Stimulated activated CD4-positive, alpha-beta T cell treated with anti-CD3 and anti-CD28 coated beads, TNF-alpha, amount 100 ng/mL, for 4 hours (primary cell): Measurements from ENCODE around the gene MTR.
A peak's percentile ranks its signal among the peaks of the same experiment; 100 is the strongest.

Experiments
- DNase-seq, 3 experiments: peaks; one replicate each; pipeline ENCODE4 v3.0.0-alpha.2; 2020; ENCODE audit warnings: low read depth in 3 of 3

MTR gene

GRCh38 chr1:236795035-236795756 lies at the start of gene MTR:
Gene MTR, plus strand, starts transcription at chr1:236795292. Its CDS starts 412 bp downstream, at chr1:236795704.
- peak; percentile 93 for DNase-seq

DNA sequence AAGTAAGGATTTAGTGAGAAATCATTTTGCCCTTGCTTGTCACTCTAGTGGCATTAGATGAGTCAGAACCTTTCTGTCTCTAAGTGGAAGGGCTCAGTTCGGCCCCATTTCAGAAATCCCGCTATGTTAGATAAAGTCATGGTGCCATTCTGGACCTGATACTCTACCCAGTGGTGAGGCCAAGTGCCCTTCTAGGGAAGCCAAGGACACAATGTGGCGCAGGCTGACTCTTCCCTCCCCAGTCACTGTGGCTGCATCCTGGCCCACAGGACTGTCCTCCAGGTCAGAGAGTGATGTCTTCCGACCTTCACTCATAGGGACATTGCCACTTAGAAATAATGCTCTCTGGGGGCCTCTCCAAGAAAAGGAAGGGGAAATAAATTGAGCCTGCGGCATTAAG lies 48.3 kb upstream of the MTR start:
- DNase-seq: no peak

GRCh38 chr1:236747311-236747985 lies 47.6 kb upstream of the MTR start:
- DNase-seq: no peak

- no peak for DNase-seq
These were observed 46.7 kb upstream of the MTR start for GRCh38 chr1:236748268-236748870.

GRCh38 chr1:236750928-236751327 lies 44.2 kb upstream of the MTR start:
- no peak for DNase-seq

DNA sequence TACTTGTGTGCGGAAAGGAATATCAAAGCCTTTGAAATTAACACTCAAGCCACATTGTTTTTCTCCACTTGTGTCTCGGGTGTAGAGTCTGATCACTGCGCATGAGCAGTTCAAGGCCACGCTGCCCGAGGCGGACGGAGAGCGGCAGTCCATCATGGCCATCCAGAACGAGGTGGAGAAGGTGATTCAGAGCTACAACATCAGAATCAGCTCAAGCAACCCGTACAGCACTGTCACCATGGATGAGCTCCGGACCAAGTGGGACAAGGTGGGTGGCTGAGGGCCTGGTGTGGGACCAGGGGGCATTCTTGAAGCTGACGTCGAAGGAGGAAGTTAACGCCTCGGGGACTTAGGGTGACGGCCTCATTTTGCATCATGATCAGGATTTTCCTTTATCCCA lies 43.7 kb upstream of the MTR start:
- DNase-seq: no peak

GRCh38 chr1:236751935-236752334 lies 43.2 kb upstream of the MTR start:
- no peak for DNase-seq

- DNase-seq: no peak
These were observed 41.6 kb upstream of the MTR start for GRCh38 chr1:236753516-236753915.

- no peak for DNase-seq
These were observed 41.1 kb upstream of the MTR start for GRCh38 chr1:236753964-236754363.

GRCh38 chr1:236754525-236755210 lies 40.4 kb upstream of the MTR start:
- no peak for DNase-seq

DNA sequence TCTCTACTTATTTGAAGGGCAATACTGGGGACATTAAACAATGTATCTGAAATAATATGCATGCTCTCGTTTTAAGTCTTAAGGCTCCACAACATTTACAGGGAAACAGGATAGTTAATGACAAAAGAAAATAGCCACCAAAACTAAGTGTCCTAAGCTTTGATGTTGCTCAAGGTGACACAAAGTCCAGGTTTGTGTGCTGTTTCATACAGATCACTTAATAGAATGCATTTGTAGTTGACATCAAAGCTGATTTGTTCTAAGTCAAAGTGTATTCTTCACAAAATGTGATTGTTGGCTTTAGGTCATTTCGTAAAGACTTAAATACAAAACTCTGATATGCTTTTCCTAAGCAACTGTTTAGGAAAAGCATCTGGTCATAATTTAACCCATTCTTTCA lies 37.5 kb upstream of the MTR start:
- no peak for DNase-seq

DNA sequence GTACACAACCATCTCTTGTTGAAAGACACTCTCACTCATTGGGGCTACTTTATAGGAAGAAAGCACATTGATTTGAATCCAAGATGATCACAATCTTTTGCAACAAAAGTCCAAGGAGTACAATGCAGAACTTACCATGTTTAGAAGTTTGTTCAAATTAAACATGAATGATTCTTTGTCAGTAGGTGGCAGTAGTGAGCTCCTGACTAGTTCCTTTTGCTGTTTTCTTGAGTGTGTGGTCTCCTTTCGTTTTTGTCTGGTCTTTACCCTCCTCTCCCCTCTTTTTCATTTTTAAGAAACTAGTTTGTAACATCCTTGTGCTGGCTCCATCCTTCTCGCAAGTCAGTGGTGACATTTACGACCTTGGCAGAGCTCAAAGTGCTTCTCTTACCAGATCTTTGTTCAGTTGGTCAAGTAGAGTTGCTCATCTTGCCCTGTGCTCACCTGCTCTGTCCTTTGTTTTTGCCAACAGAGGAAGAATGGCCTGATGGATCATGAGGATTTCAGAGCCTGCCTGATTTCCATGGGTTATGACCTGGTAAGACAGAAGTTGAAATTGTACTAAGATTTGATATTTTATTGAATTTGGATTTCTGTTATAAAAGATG lies 35.7 kb upstream of the MTR start:
- DNase-seq: no peak

GRCh38 chr1:236760480-236760879 lies 34.6 kb upstream of the MTR start:
- DNase-seq: no peak

DNA sequence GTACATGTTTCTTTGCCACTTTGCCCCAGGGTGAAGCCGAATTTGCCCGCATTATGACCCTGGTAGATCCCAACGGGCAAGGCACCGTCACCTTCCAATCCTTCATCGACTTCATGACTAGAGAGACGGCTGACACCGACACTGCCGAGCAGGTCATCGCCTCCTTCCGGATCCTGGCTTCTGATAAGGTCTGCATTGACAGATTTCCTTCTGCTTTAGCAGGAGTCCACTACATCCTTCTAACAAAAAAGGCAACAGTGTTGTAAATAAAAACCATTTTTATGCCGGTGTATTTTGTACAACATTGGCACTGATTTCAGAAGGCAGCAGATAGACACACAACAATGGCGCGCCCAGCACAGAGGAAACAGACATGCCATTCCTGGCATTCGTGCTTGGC lies 34.1 kb upstream of the MTR start:
- no peak for DNase-seq

GRCh38 chr1:236761397-236762132 lies 33.5 kb upstream of the MTR start:
- DNase-seq: no peak

GRCh38 chr1:236762410-236762809 lies 32.7 kb upstream of the MTR start:
- DNase-seq: no peak

DNA sequence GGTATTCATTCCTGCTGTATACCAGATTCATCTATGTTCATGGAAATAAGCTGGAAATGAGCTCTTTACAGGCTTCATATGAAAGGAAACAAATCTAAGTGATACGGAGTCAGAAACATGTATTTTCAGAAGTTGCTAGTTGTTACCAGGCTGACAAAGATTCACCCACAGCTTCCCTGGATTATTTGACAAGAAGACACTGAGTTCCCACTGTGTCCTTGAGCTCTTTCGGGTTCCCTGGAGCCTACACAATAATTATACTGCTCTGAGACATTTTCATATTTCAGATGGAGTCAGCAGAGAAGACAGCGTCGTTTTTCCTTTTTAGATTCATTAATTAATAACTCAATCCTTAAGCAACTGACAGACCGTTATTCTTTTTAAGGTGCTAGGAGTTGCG lies 29.3 kb upstream of the MTR start:
- no peak for DNase-seq

DNA sequence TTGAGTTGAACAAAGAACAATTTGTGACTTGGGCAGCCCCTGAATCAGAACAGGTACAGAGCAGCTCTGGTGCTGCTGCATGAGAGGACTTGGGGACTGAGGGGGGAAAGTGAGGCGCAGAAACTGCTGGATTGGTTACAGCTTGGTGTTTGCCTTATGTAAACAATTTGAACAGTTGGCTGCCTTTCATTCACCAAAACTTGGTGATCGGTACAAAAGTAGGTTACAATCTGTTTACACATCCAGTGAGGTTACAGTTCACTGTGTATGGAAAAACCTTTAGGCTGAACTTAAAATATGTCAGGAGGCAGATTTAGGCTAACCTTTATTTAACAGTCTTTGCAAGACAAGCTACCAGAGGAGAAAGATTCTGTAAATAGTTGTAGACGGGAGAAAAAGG lies 28.6 kb upstream of the MTR start:
- DNase-seq: no peak

DNA sequence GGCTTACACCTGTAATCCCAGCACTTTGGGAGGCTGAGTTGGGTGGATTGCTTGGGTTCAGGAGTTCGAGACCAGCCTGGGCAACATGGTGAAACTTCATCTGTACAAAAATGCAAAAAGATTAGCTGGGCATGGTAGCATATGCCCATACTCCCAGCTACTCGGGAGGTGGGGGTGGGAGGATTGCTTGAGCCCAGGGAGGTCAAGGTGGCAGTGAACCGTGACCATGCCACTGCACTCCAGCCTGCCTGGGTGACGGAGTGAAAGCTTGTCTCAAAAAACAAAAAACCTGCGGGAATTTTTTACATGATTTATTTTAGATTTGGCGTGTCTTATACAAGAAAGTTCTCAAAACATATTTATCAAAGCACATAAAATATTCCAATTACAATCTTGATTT lies 27.8 kb upstream of the MTR start:
- DNase-seq: no peak

GRCh38 chr1:236768601-236769000 lies 26.5 kb upstream of the MTR start:
- no peak for DNase-seq

DNA sequence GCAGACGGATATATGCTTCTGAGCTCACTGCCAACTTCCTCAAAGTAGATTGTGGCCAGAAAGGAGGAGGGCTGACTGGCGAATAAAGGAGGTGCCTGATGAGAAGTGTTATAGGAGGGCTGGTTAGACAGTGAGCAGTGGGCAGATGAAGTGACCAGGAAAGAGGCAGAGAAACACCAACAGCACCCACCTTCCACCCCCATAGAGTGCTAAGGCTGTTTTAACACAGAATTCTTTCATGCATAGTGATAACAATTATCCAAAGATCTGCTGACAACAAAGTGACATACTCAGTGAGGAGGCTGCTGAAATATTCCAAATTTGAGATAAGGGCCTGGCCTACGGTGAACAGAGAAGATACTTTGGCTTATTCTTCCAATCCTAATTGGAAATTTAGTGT lies 21.2 kb upstream of the MTR start:
- no peak for DNase-seq

DNA sequence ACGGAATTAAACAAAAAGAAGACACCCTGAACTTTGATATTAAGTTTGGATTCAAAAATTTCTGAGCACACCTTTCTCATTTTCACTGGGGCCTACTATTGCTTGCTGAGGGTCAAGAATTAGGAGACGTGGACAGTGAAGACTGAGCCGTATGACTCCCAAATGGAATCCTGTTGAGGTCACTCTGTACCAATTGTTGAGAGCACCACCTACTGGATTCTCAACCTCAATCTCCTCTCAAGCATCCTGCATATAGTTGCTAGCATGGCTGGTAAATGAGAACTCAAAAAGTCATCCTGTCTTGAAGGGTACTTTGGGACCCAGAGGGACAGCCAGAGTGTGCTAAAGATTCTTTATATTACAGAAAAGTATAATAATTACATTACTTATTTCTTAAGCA lies 20.2 kb upstream of the MTR start:
- no peak for DNase-seq
